ENCODE measurements around the gene MAP1B. TPM values are rescaled to one million over a fixed set of nuclear protein-coding genes. Genes with fewer than 3 reads are reported as not detected.

Gene MAP1B
- total RNA-seq, 1 experiment from 2014 or later, result 34.6 TPM

DNA sequence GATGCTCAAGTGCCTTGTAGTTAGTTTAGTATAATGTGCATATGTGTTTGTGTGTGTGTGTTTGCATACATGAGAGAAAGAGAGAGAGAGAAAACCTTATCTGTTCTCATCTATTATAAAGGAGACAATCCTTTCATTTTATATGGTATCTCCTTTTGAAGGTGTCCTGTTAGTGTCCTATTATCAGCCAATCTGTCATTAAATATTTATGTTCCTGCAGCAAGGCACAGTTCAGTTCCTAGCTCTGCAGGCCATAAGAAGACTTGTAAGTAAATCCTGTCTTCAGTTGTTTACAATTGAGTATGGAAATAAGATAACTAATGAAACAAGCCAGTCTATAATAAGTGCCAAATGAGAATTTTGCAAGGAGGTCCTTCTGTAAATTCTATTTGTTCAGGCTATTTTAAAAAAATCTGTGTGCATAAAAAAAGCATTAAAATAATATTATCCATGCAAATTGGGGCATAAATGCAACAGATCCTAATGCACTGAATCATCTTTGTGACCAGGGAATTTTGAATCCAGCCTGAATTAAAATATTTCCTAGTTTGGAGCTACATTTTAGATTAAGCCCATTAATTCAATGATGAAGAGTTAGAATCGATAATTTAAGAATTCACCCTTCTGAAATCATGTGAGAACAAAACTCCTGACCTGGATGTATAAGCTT lies 18.1 kb downstream of the MAP1B start:
- no TSS peak for BruUV-seq (replicated peaks)
- H3K27ac Mint-ChIP-seq (ENCODE audit: unreplicated experiment), result no peak overlapping the region
- no peak for DNase-seq
- TF ChIP-seq, protein P1, sequence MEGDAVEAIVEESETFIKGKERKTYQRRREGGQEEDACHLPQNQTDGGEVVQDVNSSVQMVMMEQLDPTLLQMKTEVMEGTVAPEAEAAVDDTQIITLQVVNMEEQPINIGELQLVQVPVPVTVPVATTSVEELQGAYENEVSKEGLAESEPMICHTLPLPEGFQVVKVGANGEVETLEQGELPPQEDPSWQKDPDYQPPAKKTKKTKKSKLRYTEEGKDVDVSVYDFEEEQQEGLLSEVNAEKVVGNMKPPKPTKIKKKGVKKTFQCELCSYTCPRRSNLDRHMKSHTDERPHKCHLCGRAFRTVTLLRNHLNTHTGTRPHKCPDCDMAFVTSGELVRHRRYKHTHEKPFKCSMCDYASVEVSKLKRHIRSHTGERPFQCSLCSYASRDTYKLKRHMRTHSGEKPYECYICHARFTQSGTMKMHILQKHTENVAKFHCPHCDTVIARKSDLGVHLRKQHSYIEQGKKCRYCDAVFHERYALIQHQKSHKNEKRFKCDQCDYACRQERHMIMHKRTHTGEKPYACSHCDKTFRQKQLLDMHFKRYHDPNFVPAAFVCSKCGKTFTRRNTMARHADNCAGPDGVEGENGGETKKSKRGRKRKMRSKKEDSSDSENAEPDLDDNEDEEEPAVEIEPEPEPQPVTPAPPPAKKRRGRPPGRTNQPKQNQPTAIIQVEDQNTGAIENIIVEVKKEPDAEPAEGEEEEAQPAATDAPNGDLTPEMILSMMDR (IDR thresholded peaks at IDR 0.05; ENCODE audit: unreplicated experiment), result no peak
- H3K27me3 Mint-ChIP-seq (ENCODE audit: unreplicated experiment), result no peaks in the 10 kb centered on the region
- H3K4me3 Mint-ChIP-seq (ENCODE audit: low read depth, unreplicated experiment), result no peak overlapping the region
- no peaks in the 10 kb centered on the region for H3K9me3 Mint-ChIP-seq (ENCODE audit: low read depth, unreplicated experiment)
- CTCF ChIA-PET, result interaction anchor here (0.7 kb wide), 1 partner anchor 38 kb away, joined by 3 read pairs; no protein-coding TSS in a partner anchor
- no peaks in the 10 kb centered on the region for H3K36me3 Mint-ChIP-seq (ENCODE audit: insufficient read depth, unreplicated experiment)
- intact Hi-C loops (cut with micrococcal nuclease; ENCODE audit: unreplicated experiment), result no loop called here
- H3K4me1 Mint-ChIP-seq (ENCODE audit: low read depth, unreplicated experiment), result no peaks in the 10 kb centered on the region

DNA sequence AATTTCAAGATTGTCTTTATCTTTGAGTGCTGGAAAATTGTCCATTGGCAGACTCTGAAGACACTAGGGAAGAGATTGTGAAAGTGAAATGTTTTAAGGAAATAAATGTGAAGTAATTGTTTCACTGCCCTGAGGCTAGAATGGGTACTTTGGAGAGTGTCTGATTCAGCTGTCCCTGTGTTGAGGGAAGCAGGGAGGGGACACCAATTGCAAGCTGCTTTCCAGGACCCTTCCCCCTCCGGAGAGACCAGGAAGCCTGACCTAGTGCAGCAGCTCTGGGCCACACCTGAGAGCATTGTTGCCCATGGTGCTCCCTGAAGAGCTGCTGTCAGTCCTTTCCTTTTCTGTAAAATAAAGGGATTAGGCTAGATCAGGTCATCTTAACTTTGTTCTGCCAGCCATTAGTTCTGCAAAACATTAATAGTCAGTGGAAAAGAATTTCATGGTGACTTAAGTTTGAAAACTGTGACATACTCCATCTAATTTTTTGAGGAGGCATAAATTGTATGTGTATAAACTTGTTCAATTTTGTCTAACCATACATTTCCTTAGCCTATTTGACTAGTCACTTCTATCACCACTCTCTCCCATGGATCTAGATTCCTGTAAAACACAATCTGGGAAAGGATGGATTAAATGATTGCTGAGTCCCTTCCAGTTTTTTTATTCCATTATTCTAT lies 18.8 kb downstream of the MAP1B start:
- TF ChIP-seq, protein P1 (IDR thresholded peaks at IDR 0.05; ENCODE audit: unreplicated experiment), result no peak
- H3K4me3 Mint-ChIP-seq (ENCODE audit: low read depth, unreplicated experiment), result no peak overlapping the region
- peak; percentile 10 for DNase-seq
- no peaks in the 10 kb centered on the region for H3K9me3 Mint-ChIP-seq (ENCODE audit: low read depth, unreplicated experiment)
- H3K27ac Mint-ChIP-seq (ENCODE audit: unreplicated experiment), result no peak overlapping the region
- CTCF ChIA-PET, result no interaction called here
- H3K4me1 Mint-ChIP-seq (ENCODE audit: low read depth, unreplicated experiment), result no peaks in the 10 kb centered on the region
- H3K27me3 Mint-ChIP-seq (ENCODE audit: unreplicated experiment), result no peaks in the 10 kb centered on the region
- no TSS peak for BruUV-seq (replicated peaks)
- intact Hi-C loops (cut with micrococcal nuclease; ENCODE audit: unreplicated experiment), result no loop called here
- no peaks in the 10 kb centered on the region for H3K36me3 Mint-ChIP-seq (ENCODE audit: insufficient read depth, unreplicated experiment)

DNA sequence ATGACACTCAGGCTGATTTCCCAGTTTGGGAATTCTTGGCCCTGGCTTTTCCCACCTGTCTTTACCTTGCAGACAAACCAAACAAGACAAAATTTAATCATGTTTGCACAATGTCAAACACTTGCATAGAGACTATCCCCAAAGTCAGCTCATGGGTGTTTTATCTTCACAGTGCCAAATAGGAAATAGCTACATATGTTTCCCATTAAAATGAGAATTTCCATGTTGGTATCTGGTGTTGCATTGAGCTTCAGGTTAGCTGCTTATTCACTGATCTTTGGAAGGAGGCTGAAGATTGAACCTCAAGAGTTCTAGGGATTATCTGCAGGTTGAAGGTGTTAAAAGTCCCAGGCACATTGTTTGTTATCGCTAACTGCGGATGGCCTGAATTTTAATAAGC lies 19.5 kb downstream of the MAP1B start:
- TF ChIP-seq, protein P1 (IDR thresholded peaks at IDR 0.05; ENCODE audit: unreplicated experiment), result no peak
- Mint-ChIP-seq H3K4me1 (ENCODE audit: low read depth, unreplicated experiment) (no peaks in the 10 kb centered on the region), H3K36me3 (ENCODE audit: insufficient read depth, unreplicated experiment) (no peaks in the 10 kb centered on the region), H3K9me3 (ENCODE audit: low read depth, unreplicated experiment) (no peaks in the 10 kb centered on the region), H3K27me3 (ENCODE audit: unreplicated experiment) (no peaks in the 10 kb centered on the region), H3K27ac (ENCODE audit: unreplicated experiment) (no peak overlapping the region), H3K4me3 (ENCODE audit: low read depth, unreplicated experiment) (no peak overlapping the region)
- intact Hi-C loops (cut with micrococcal nuclease; ENCODE audit: unreplicated experiment), result no loop called here
- CTCF ChIA-PET, result no interaction called here
- DNase-seq, result no peak
- BruUV-seq (replicated peaks), result no TSS peak

DNA sequence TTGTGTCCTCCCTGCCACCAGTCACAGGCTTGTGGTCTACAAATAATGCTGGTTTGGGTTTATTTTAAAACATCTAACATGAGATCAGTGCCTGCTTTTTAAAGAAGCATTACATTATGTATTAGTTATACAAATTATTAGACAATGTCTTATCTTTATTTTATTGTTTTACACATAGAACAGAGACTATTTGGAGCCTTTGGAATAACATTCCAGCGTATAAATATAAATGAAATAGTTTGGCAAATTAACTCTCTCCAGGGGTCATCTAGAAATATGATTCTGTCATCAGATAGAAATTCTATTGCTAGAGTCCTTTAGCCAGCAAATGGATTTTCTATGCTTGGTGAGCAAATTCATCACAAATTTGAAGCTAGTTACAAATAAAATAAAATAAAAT lies 22.4 kb downstream of the MAP1B start:
- intact Hi-C loops (cut with micrococcal nuclease; ENCODE audit: unreplicated experiment), result loop anchor here (10.0 kb wide), 2 partner anchors 175 to 345 kb away; no protein-coding TSS in a partner anchor
- no peaks in the 10 kb centered on the region for H3K36me3 Mint-ChIP-seq (ENCODE audit: insufficient read depth, unreplicated experiment)
- H3K27me3 Mint-ChIP-seq (ENCODE audit: unreplicated experiment), result no peaks in the 10 kb centered on the region
- CTCF ChIA-PET, result interaction anchor here (0.7 kb wide), 1 partner anchor 340 kb away, joined by 3 read pairs; no protein-coding TSS in a partner anchor
- no peaks in the 10 kb centered on the region for H3K9me3 Mint-ChIP-seq (ENCODE audit: low read depth, unreplicated experiment)
- no peak overlapping the region for H3K27ac Mint-ChIP-seq (ENCODE audit: unreplicated experiment)
- no peak overlapping the region for H3K4me3 Mint-ChIP-seq (ENCODE audit: low read depth, unreplicated experiment)
- TF ChIP-seq, protein P1 (IDR thresholded peaks at IDR 0.05; ENCODE audit: unreplicated experiment), result no peak
- H3K4me1 Mint-ChIP-seq (ENCODE audit: low read depth, unreplicated experiment), result peaks cover 21% of the 10 kb centered on the region
- no TSS peak for BruUV-seq (replicated peaks)
- DNase-seq, result no peak

Measured in Calu3 (cell line).